ENCODE measurements around the gene DNAJC3. TPM values are rescaled to one million over a fixed set of nuclear protein-coding genes. Genes with fewer than 3 reads are reported as not detected.

DNAJC3 gene, protein sequence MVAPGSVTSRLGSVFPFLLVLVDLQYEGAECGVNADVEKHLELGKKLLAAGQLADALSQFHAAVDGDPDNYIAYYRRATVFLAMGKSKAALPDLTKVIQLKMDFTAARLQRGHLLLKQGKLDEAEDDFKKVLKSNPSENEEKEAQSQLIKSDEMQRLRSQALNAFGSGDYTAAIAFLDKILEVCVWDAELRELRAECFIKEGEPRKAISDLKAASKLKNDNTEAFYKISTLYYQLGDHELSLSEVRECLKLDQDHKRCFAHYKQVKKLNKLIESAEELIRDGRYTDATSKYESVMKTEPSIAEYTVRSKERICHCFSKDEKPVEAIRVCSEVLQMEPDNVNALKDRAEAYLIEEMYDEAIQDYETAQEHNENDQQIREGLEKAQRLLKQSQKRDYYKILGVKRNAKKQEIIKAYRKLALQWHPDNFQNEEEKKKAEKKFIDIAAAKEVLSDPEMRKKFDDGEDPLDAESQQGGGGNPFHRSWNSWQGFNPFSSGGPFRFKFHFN
- total RNA-seq, result 61.0 and 66.2 TPM in 2 replicates

DNA sequence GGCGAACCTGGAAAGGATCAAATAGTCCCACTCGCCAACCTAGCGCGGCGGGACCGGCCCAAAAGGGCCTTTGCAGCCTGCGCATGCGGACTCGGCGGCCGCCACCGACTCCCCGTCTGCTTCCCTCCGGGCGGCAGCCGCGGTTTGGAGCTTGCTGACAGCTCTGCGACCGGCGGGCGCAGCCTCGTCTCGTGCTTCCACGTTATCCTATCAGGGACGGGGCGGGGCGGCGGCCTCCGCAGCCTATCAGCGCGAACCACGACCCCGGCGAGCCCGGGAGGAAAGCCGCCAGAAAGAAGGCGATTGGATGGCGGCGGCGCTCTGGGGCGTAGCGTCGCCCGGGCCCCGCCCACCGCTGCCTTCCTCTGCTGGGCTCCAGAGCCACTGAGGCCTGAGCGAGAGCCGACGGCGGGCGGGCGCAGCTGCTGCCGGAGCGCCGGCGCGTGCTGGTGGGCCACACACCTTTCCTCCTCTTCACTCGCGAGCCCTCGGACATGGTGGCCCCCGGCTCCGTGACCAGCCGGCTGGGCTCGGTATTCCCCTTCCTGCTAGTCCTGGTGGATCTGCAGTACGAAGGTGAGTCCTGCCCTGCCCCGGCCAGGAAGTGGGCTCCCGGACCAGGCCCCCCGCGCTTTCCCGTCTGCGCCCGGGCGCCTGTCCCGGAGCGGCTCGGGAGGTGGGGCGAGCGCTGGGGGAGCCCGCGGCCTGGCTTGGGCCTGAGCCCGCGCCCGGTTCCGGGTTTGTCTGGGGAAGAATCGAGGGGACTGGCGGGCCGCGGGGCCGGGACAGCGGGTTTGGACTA lies at the start of gene DNAJC3:
TSS of gene DNAJC3 (plus strand) at position 378 of the 802 bp plus-strand sequence. CDS start at position 495, 117 bp downstream.

DNA sequence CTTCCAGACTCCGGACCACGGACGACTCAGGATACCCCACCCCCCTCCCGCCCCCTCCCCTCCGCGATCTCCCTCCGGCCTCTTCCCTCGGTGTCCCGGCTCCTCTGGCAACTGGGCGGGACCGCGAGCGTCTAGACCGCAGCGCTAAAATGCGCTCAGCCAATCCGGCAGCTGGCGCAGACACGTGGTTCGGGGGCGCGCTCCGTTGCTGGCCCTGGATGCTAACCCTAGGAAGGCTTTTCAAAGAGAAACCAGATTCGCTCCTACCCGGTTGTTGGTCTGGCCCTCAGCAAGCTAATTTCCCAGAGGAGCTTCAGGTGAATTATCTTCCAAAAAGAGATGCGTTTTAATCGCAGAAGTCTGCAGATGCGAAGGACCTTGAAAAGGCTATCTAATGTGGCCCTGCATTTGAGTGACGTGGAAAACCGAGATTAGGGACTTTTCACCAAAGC lies 32.3 kb upstream of the DNAJC3 start, which contains the start of gene DZIP1:
TSS of gene DZIP1 (minus strand) at position 106 of the 452 bp plus-strand sequence. CDS start 2,677 bp downstream, outside the sequence.

Other genes with a start within 250 kb of the DNAJC3 start
- not detected in 2 replicates for gene CLDN10, start 124.4 kb upstream of the DNAJC3 start, total RNA-seq
- gene DZIP1, start 32.4 kb upstream of the DNAJC3 start, total RNA-seq, result 22.5 and 34.1 TPM in 2 replicates